Gastrocnemius medialis (tissue), 4 donors: ENCODE results near the gene IFT88. TPM values are rescaled to one million over a fixed set of nuclear protein-coding genes. Genes with fewer than 3 reads are reported as not detected.

Source experiments
- ATAC-seq, 2 donors: fragments of 150-250 bp; one replicate each; pipeline ENCODE4 v1.9.1; 2016
- DNase-seq, 2 donors: peaks; one replicate each; pipeline ENCODE4 v3.0.0-alpha.2; 2019
- H3K27ac ChIP-seq, 4 donors: fragments of 200-600 bp; sonication (generic); 1 replicate in 1 of 4; 2 replicates in 3 of 4; pipeline ENCODE4 v1.5.1; 2016 to 2018; ENCODE audit warnings: mild to moderate bottlenecking in 2 of 4, moderate library complexity in 1 of 4
- H3K27me3 ChIP-seq, 3 donors: fragments of 200-600 bp; sonication (generic) in 2 of 3; 1 replicate in 1 of 3; 2 replicates in 2 of 3; pipeline versions ENCODE4 v1.5.1 to v1.6.0; 2016 to 2019; ENCODE audit warnings: mild to moderate bottlenecking in 1 of 3, moderate library complexity in 1 of 3
- H3K36me3 ChIP-seq, 2 donors: fragments of 200-600 bp; sonication (generic) in 1 of 2; one replicate each; pipeline ENCODE4 v1.5.1; 2017 to 2018
- H3K4me1 ChIP-seq, 2 donors: fragments of 200-600 bp; sonication (generic) in 1 of 2; one replicate each; pipeline ENCODE4 v1.5.1; 2016 to 2017; ENCODE audit warnings: mild to moderate bottlenecking in 2 of 2
- H3K4me3 ChIP-seq, 4 donors: fragments of 200-600 bp; sonication (generic) in 3 of 4; 1 replicate in 1 of 4; 2 replicates in 3 of 4; pipeline ENCODE4 v1.5.1; 2016 to 2019; ENCODE audit warnings: mild to moderate bottlenecking in 2 of 4
- H3K9me3 ChIP-seq, 3 donors: fragments of 200-600 bp; sonication (generic) in 2 of 3; 1 replicate in 1 of 3; 2 replicates in 2 of 3; pipeline ENCODE4 v1.5.1; 2016 to 2019
- POLR2A ChIP-seq, 2 donors: fragments of 450-650 bp; IDR thresholded peaks; one replicate each; pipeline ENCODE4 v1.6.1; 2017; ENCODE audit warnings: antibody characterized with exemption in 2 of 2, mild to moderate bottlenecking in 2 of 2, moderate library complexity in 2 of 2
- in situ Hi-C, 4 donors: fragments of 200-750 bp; cut with MboI; loops; one replicate each; pipeline versions ENCODE4 v1.15.0 to v1.8.0; 2017; ENCODE audit warnings: low sequenced_read_pairs in 4 of 4
- intact Hi-C: fragments of 100-400 bp; cut with DNase I; formaldehyde crosslinking; loops from one replicate; pipeline ENCODE4 v1.15.1; 2023; ENCODE audit warnings: low total_unique reads
- total RNA-seq, 4 donors: library from RNA; depleted of rRNA; stranded (reverse); fragments of >200 nt; gene quantifications; one replicate each; pipeline versions ENCODE4 v1.1.0 to v1.2.3, GENCODE V29; 2016
- TF ChIP-seq, protein P1 (sequence below), 5 experiments: fragments of 450-650 bp in 3 of 5; fragments of 200-600 bp in 2 of 5; sonication (generic) in 2 of 5; IDR thresholded peaks in 4 of 5; conservative IDR thresholded peaks in 1 of 5; 1 replicate in 4 of 5; 2 replicates in 1 of 5; pipeline ENCODE4 v1.5.1; 2016 to 2019; ENCODE audit warnings: antibody characterized with exemption in 5 of 5, mild to moderate bottlenecking in 3 of 5, moderate library complexity in 3 of 5

IFT88 gene
- total RNA-seq, 4 donors from 2014 or later, result 3.5 to 9.4 (median 4.5) TPM

DNA sequence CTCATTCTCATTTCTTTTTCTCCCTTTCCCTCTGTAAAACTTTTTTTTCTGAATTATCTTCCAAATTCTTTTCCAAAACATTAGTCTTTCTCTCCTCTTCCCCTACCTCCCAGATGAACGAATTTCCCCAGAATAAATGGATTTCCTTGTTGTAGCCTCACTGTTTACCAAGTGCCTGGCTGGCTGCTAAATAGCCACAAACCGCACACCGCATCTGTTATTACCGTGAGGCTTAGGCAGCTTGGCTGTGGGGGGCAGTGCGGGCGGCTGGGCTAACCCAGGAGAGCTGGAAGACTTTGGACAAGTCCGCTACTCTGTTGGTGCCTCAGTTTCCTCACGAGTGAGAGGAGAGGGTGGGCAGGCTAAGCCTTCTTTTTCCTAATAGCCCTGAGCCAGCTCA, 147.2 kb downstream of the IFT88 start:
- TF ChIP-seq, protein P1, sequence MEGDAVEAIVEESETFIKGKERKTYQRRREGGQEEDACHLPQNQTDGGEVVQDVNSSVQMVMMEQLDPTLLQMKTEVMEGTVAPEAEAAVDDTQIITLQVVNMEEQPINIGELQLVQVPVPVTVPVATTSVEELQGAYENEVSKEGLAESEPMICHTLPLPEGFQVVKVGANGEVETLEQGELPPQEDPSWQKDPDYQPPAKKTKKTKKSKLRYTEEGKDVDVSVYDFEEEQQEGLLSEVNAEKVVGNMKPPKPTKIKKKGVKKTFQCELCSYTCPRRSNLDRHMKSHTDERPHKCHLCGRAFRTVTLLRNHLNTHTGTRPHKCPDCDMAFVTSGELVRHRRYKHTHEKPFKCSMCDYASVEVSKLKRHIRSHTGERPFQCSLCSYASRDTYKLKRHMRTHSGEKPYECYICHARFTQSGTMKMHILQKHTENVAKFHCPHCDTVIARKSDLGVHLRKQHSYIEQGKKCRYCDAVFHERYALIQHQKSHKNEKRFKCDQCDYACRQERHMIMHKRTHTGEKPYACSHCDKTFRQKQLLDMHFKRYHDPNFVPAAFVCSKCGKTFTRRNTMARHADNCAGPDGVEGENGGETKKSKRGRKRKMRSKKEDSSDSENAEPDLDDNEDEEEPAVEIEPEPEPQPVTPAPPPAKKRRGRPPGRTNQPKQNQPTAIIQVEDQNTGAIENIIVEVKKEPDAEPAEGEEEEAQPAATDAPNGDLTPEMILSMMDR (IDR thresholded peaks at IDR 0.05 in 4 of 5, conservative IDR thresholded peaks at IDR 0.05 in 1 of 5), result no peak
- no peak for TF ChIP-seq POLR2A (IDR thresholded peaks at IDR 0.05)
- H3K4me1 ChIP-seq, result peaks cover 44 to 56% of the 10 kb centered on the region in 2 donors
- no peaks in the 10 kb centered on the region for H3K9me3 ChIP-seq
- no peaks in the 10 kb centered on the region for H3K36me3 ChIP-seq
- no peak for ATAC-seq
- intact Hi-C loops, result loop anchor here (5.0 kb wide), 1 partner anchor 763 kb away; no protein-coding TSS in a partner anchor
- no peak for DNase-seq
- peak overlapping the region in 3 of 4 donors; percentile 38 to 56 (median 47) for H3K4me3 ChIP-seq
- H3K27ac ChIP-seq, result peak overlapping the region; percentile 80 to 89 (median 88)
- in situ Hi-C loops, result loop anchor here in 2 of 4 donors (10.0 to 25.0 kb wide), 2 partner anchors 211 to 223 kb away; no protein-coding TSS in a partner anchor
- no peaks in the 10 kb centered on the region for H3K27me3 ChIP-seq

DNA sequence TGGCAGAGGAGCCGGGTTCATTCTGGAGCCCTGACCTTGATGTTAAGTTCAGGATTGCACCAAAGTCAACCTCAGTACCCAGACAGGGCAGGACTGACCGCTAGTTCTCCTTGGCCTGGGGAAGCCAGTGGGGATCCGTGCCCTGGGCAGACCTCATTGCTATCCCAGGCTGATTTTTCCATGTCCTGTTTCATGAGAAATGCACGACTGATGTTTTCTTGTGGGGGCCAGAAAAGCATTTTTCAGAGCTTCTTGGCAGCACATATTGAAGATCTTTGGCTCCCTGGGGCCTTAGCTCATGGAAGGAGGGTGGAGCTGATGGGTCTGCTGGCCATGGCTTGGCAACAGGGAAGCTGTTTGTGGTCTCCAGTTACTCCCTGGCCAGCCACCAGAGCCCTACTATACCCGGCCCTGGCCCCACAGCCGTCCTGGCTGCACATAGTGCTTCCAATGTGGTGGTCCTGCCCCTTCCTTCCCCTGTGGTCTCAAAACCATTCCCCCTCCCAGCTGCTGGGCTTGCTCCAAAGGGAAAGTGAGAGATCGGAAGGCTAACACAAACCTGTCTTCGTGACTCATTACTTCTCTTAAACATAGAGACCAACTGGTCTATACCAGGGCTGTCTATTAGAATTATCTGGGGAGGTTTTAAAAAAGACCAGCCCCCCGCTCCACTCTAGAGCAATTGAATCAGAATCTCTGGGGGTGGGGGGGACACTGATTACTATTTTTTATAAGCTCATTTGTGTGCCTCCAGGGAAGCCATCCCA, 147.8 kb downstream of the IFT88 start:
- intact Hi-C loops (loop anchor here (5.0 kb wide), 2 partner anchors 343 to 763 kb away; no protein-coding TSS in a partner anchor), in situ Hi-C loops (loop anchor here in 3 of 4 donors (5.0 to 25.0 kb wide), 3 partner anchors 113 to 223 kb away; no protein-coding TSS in a partner anchor)
- Histone ChIP-seq H3K9me3 (no peaks in the 10 kb centered on the region), H3K27ac (peak overlapping the region; percentile 80 to 89 (median 88)), H3K27me3 (no peaks in the 10 kb centered on the region), H3K4me3 (peak overlapping the region; percentile 14 to 56 (median 42)), H3K4me1 (peaks cover 46 to 56% of the 10 kb centered on the region in 2 donors), H3K36me3 (no peaks in the 10 kb centered on the region)
- no peak for TF ChIP-seq POLR2A (IDR thresholded peaks at IDR 0.05)
- TF ChIP-seq, protein P1 (IDR thresholded peaks at IDR 0.05 in 4 of 5, conservative IDR thresholded peaks at IDR 0.05 in 1 of 5), result no peak
- DNase-seq (peak in 1 of 2 donors; percentile 78), ATAC-seq (peak; percentile 26 to 34)

DNA sequence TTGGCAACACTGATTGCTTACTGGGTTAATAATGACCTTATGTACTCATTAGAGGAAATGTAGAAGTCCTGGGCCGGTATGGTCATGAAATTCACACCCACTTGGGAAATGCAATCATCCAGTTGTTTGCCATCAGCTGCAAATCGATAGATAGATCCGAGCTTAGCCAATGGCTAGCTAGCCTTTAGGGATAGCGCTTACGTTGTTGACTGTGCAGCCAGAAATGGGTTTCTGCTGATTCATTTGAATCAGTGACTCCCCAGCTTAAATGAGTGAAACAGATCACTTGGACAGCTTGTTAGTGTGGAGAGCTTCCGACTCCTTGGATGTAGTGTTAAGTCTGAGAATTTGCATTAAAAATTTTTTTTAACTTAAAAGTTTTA, 148.4 kb downstream of the IFT88 start:
- Histone ChIP-seq H3K4me1 (peaks cover 50 to 62% of the 10 kb centered on the region in 2 donors), H3K4me3 (peak overlapping the region in 2 of 4 donors; percentile 34 to 47), H3K27ac (peak overlapping the region; percentile 80 to 89 (median 88)), H3K9me3 (no peaks in the 10 kb centered on the region), H3K36me3 (no peaks in the 10 kb centered on the region), H3K27me3 (no peaks in the 10 kb centered on the region)
- intact Hi-C loops (loop anchor here (5.0 kb wide), 1 partner anchor 342 kb away; no protein-coding TSS in a partner anchor), in situ Hi-C loops (loop anchor here in 3 of 4 donors (5.0 to 25.0 kb wide), 3 partner anchors 112 to 222 kb away; no protein-coding TSS in a partner anchor)
- no peak for ATAC-seq
- TF ChIP-seq POLR2A (IDR thresholded peaks at IDR 0.05), result peak in 1 of 2 donors; percentile 33
- TF ChIP-seq, protein P1 (IDR thresholded peaks at IDR 0.05 in 4 of 5, conservative IDR thresholded peaks at IDR 0.05 in 1 of 5), result no peak
- DNase-seq, result no peak

DNA sequence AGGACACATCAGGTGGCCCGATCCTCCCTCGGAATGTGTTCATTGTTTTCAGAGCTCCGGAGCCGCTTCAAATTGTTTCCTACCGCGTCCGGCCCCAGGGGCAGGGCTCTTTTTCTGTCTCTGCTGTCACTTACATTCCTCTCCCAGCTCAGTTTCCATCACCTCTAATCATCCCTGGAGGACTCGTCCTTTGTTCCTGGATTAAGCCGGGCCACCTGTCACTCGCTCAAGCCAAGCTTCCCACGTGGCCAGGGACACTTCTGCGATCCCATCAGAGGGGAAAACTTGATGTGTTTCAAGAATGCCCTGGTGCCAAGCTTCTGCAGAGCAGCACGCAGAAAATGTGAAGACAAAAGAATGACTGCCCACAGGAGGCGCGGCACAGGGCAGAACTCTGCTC, 150.0 kb downstream of the IFT88 start:
- in situ Hi-C loops (loop anchor here in 3 of 4 donors (5.0 to 25.0 kb wide), 3 partner anchors 110 to 220 kb away; no protein-coding TSS in a partner anchor), intact Hi-C loops (loop anchor here (2.0 to 5.0 kb wide), 2 partner anchors 56 to 340 kb away; partner anchors contain the start of gene EEF1AKMT1)
- Histone ChIP-seq H3K4me1 (peaks cover 62 to 75% of the 10 kb centered on the region in 2 donors), H3K36me3 (no peaks in the 10 kb centered on the region), H3K27me3 (no peaks in the 10 kb centered on the region), H3K4me3 (peak overlapping the region in 3 of 4 donors; percentile 18 to 47 (median 31)), H3K9me3 (no peaks in the 10 kb centered on the region), H3K27ac (peak overlapping the region; percentile 80 to 89 (median 88))
- TF ChIP-seq, protein P1 (IDR thresholded peaks at IDR 0.05 in 4 of 5, conservative IDR thresholded peaks at IDR 0.05 in 1 of 5), result no peak
- peak in 1 of 2 donors; percentile 4 for TF ChIP-seq POLR2A (IDR thresholded peaks at IDR 0.05)
- DNase-seq, result peak; percentile 76 to 87
- peak; percentile 28 to 41 for ATAC-seq
